Subcutaneous adipose tissue (tissue), 4 donors: ENCODE results near the gene IGSF1. TPM values are rescaled to one million over a fixed set of nuclear protein-coding genes. Genes with fewer than 3 reads are reported as not detected.

Experiments used
- CTCF ChIP-seq: fragments of 450-650 bp; IDR thresholded peaks from one replicate; pipeline ENCODE4 v1.5.1; 2016; ENCODE audit warnings: low read depth, mild to moderate bottlenecking, control low read depth, antibody characterized with exemption, moderate library complexity
- total RNA-seq, 4 donors: library from RNA; depleted of rRNA; stranded (reverse); fragments of >200 nt; gene quantifications; one replicate each; pipeline ENCODE4 v1.1.0, GENCODE V29; 2016

The IGSF1 gene
- total RNA-seq, 4 donors from 2014 or later, result 0.44 to 0.68 TPM; not detected in 2

- TF ChIP-seq CTCF, result no peak
Measured at GRCh38 chrX:131225078-131225477, 64.0 kb downstream of the IGSF1 start.

Other genes starting within 250 kb of the IGSF1 start
- gene ARHGAP36, start 231.0 kb downstream of the IGSF1 start, total RNA-seq, result not detected